Astrocyte (in vitro differentiated cells and primary cell): Measurements from ENCODE around the gene PPT2. TPM values are rescaled to one million over a fixed set of nuclear protein-coding genes. Genes with fewer than 3 reads are reported as not detected.

Experiments
- DNase-seq: peaks from one replicate; pipeline ENCODE4 v3.0.0-alpha.2; 2010; ENCODE audit warnings: low read depth
- FAIRE-seq: peaks from 2 replicates; lab custom pipeline; 2011; peaks lifted over from hg19 to GRCh38; lab: Jason Lieb, UNC
- H2AFZ ChIP-seq: 2 replicates; pipeline ENCODE4 v1.6.0; 2012; ENCODE audit warnings: low read depth, low read length, inconsistent platforms
- H3K27ac ChIP-seq: 2 replicates; pipeline ENCODE4 v1.5.1; 2011; ENCODE audit warnings: low read depth, low read length, inconsistent platforms
- H3K27me3 ChIP-seq: 2 replicates; pipeline ENCODE4 v1.6.0; 2011; ENCODE audit warnings: low read length, inconsistent platforms; ENCODE audit not compliant: insufficient read depth
- H3K36me3 ChIP-seq: 2 replicates; pipeline ENCODE4 v1.5.1; 2011; ENCODE audit warnings: low read length, inconsistent platforms; ENCODE audit not compliant: insufficient read depth
- H3K4me1 ChIP-seq: 2 replicates; pipeline ENCODE4 v1.5.1; 2011; ENCODE audit warnings: low read length, inconsistent platforms; ENCODE audit not compliant: insufficient read depth
- H3K4me2 ChIP-seq: 2 replicates; pipeline ENCODE4 v1.6.0; 2012; ENCODE audit warnings: low read length, inconsistent platforms
- H3K4me3 ChIP-seq: 2 replicates; pipeline ENCODE4 v1.5.1; 2011; ENCODE audit warnings: low read depth, mild to moderate bottlenecking, low read length, inconsistent platforms; ENCODE audit not compliant: insufficient read depth
- H3K79me2 ChIP-seq: 2 replicates; pipeline ENCODE4 v1.6.0; 2012; ENCODE audit warnings: mild to moderate bottlenecking, low read length, inconsistent platforms; ENCODE audit not compliant: insufficient read depth
- H3K9ac ChIP-seq: 2 replicates; pipeline ENCODE4 v1.6.0; 2012; ENCODE audit warnings: mild to moderate bottlenecking, low read length, inconsistent platforms
- H3K9me3 ChIP-seq: 2 replicates; pipeline ENCODE4 v1.5.1; 2012; ENCODE audit warnings: low read depth, mild to moderate bottlenecking, low read length, inconsistent platforms; ENCODE audit not compliant: insufficient read depth
- H4K20me1 ChIP-seq: 2 replicates; pipeline ENCODE4 v1.6.0; 2012; ENCODE audit warnings: low read length, inconsistent platforms; ENCODE audit not compliant: insufficient read depth
- H3K27ac Mint-ChIP-seq: one replicate; pipeline ENCODE4 v1.8.0; 2021; ENCODE audit warnings: mild to moderate bottlenecking, mixed read lengths; ENCODE audit not compliant: unreplicated experiment
- H3K27me3 Mint-ChIP-seq: one replicate; pipeline ENCODE4 v1.8.0; 2021; ENCODE audit warnings: low read depth, mixed read lengths; ENCODE audit not compliant: unreplicated experiment
- H3K36me3 Mint-ChIP-seq: one replicate; pipeline ENCODE4 v1.8.0; 2021; ENCODE audit warnings: low read depth, mixed read lengths; ENCODE audit not compliant: unreplicated experiment
- H3K4me1 Mint-ChIP-seq: one replicate; pipeline ENCODE4 v1.8.0; 2021; ENCODE audit warnings: low read depth, mixed read lengths; ENCODE audit not compliant: unreplicated experiment
- H3K4me3 Mint-ChIP-seq: one replicate; pipeline ENCODE4 v1.8.0; 2021; ENCODE audit warnings: mild to moderate bottlenecking, moderate library complexity, mixed read lengths; ENCODE audit not compliant: unreplicated experiment
- H3K9me3 Mint-ChIP-seq: one replicate; pipeline ENCODE4 v1.8.0; 2021; ENCODE audit warnings: mild to moderate bottlenecking, mixed read lengths; ENCODE audit not compliant: unreplicated experiment
- CTCF ChIP-seq: IDR thresholded peaks from 2 replicates; pipeline ENCODE4 v1.5.1; 2011; ENCODE audit warnings: low read depth, mild to moderate bottlenecking, inconsistent platforms, low read length, moderate library complexity; ENCODE audit not compliant: insufficient read depth
- EZH2 ChIP-seq: IDR thresholded peaks from 2 replicates; pipeline ENCODE4 v1.6.1; 2012; ENCODE audit warnings: mild to moderate bottlenecking, low read length, inconsistent platforms; ENCODE audit not compliant: insufficient read depth
- total RNA-seq: library from RNA; stranded (reverse); gene quantifications from 2 replicates; pipeline ENCODE4 v1.2.1, GENCODE V29; 2021

PPT2 gene
- total RNA-seq, 1 donor from 2014 or later, result 33.0 TPM

DNA sequence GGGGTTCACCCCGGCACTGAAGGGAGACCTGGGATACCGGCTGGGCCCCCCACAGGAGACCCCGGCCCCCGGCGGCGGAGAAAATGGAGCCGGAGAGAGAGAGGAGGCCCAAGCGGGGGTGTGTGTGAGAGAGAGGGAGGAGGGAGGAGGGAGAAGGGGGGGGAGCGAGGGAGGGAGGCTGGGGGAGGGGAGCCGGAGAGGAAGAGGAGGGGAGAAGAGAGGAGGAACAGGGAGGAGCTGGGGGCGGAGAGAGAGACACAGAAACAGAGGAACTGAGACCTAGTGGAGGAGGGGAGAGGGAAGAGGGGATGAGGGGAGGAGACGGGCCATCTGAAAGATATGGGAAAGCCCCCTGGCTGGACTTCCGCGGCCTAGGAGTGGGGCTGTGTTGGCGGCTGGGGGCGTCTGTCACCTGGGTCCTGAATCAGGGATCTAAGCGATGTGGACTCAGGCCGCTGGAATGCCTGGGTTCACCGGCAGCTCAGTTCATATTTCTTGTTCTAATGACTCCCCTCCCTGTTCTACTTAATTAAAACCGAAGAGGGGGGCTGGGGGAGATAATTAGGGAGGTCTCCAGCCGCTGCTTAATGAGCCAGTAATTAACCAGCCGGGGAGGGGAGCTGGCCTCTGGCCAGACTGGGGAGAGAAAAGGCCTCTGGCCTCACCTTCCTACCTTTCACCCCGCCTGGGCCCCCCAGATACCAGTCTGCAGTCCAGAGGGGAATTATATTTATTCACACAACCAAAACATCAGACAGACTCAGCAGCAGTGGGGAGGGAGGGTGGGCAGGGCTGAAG, 36.3 kb downstream of the PPT2 start, which contains the start of gene PBX2:
TSS of gene PBX2 (minus strand) at position 149 of the 798 bp plus-strand sequence. CDS start 287 bp downstream, outside the sequence.
- Histone ChIP-seq H3K4me1 (peaks cover 32% of the 10 kb centered on the region), H3K9ac (peak within 1 kb of the TSS; percentile 93), H4K20me1 (no peaks in the 10 kb centered on the region), H2AFZ (peak within 1 kb of the TSS; percentile 83), H3K79me2 (peaks cover 38% of the 10 kb centered on the region), H3K27me3 (no peaks in the 10 kb centered on the region), H3K4me3 (peak within 1 kb of the TSS; percentile 74), H3K36me3 (peaks cover 8% of the 10 kb centered on the region), H3K4me2 (peak within 1 kb of the TSS; percentile 100), H3K9me3 (no peaks in the 10 kb centered on the region), H3K27ac (peak within 1 kb of the TSS; percentile 82)
- Mint-ChIP-seq H3K36me3 (peaks cover 18% of the 10 kb centered on the region), H3K4me1 (peaks cover 42% of the 10 kb centered on the region), H3K4me3 (peak within 1 kb of the TSS; percentile 95), H3K27me3 (no peaks in the 10 kb centered on the region), H3K9me3 (no peaks in the 10 kb centered on the region), H3K27ac (peak within 1 kb of the TSS; percentile 95)
- DNase-seq (peak; percentile 84), FAIRE-seq (no peak)
- TF ChIP-seq CTCF, result no peak

- Histone ChIP-seq H3K9me3 (no peaks in the 10 kb centered on the region), H3K79me2 (peaks cover 38% of the 10 kb centered on the region), H2AFZ (no peak overlapping the region), H3K4me1 (peaks cover 29% of the 10 kb centered on the region), H3K4me3 (peak overlapping the region; percentile 66), H4K20me1 (no peaks in the 10 kb centered on the region), H3K9ac (peak overlapping the region; percentile 93), H3K4me2 (peak overlapping the region; percentile 44), H3K27ac (peak overlapping the region; percentile 82), H3K36me3 (peaks cover 8% of the 10 kb centered on the region), H3K27me3 (no peaks in the 10 kb centered on the region)
- Mint-ChIP-seq H3K9me3 (no peaks in the 10 kb centered on the region), H3K27ac (peak overlapping the region; percentile 63), H3K36me3 (peaks cover 13% of the 10 kb centered on the region), H3K4me1 (peaks cover 35% of the 10 kb centered on the region), H3K27me3 (no peaks in the 10 kb centered on the region), H3K4me3 (peak overlapping the region; percentile 23)
- no peak for DNase-seq
- no peak for FAIRE-seq
- TF ChIP-seq CTCF (no peak), EZH2 (no peak)
These were observed 37.2 kb downstream of the PPT2 start for GRCh38 chr6:32190911-32191677.
